Measurements from ENCODE around the gene CDH13. TPM values are rescaled to one million over a fixed set of nuclear protein-coding genes. Genes with fewer than 3 reads are reported as not detected.
"Not testable (repeated sequence)": the region's sequence is repeated elsewhere in the genome, so short reads cannot be mapped to it uniquely, and the experiment has no call there.

Gene CDH13
- total RNA-seq, 1 experiment from 2014 or later, result 0.56 TPM

GRCh38 chr16:82900559-82900958 is 273.8 kb downstream of the CDH13 start:
- no peaks in the 10 kb centered on the region for H4K20me1 ChIP-seq (ENCODE audit: insufficient read depth, low read depth, low read length)
- no peaks in the 10 kb centered on the region for H3K79me2 ChIP-seq (ENCODE audit: low read length)
- no peaks in the 10 kb centered on the region for H3K4me1 ChIP-seq (ENCODE audit: low read length)
- no peak overlapping the region for H3K9ac ChIP-seq (ENCODE audit: low read length)
- H2AFZ ChIP-seq (ENCODE audit: low read length), result no peak overlapping the region
- no peak overlapping the region for H3K4me3 ChIP-seq (ENCODE audit: low read length)
- no peaks in the 10 kb centered on the region for H3K27me3 ChIP-seq (ENCODE audit: low read length)
- no peaks in the 10 kb centered on the region for H3K9me3 ChIP-seq (ENCODE audit: low read length)
- no peaks in the 10 kb centered on the region for H3K36me3 ChIP-seq (ENCODE audit: insufficient read depth, low read length)
- no peak overlapping the region for H3K27ac ChIP-seq (ENCODE audit: low read length)
- H3K9me2 ChIP-seq (replicated peaks; ENCODE audit: insufficient read depth, low read length), result no peaks in the 10 kb centered on the region
- no peak overlapping the region for H3K4me2 ChIP-seq (ENCODE audit: low read depth, low read length, poor library complexity, severe bottlenecking)
- no peak for DNase-seq

DNA sequence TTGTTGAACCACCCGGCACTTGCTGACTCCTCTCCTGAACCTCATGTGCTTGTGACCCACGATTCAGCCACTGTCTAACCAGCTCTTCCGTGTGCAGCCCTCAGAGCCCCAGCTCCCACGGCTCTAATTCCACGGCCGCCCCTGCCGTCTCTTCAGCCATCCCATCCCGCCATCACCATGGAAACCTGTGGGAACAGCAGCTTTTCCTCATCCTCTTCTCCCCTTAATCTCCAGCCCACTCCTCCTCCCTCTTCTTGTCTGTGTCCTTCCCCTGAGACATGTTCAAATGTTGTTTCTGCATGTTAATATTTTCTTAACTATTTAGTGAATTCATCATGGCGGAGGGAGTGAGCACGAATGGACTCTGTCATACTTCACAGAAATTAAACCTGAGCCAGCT is 285.2 kb downstream of the CDH13 start:
- no peaks in the 10 kb centered on the region for H3K9me2 ChIP-seq (replicated peaks; ENCODE audit: insufficient read depth, low read length)
- H3K27me3 ChIP-seq (ENCODE audit: low read length), result no peaks in the 10 kb centered on the region
- no peak overlapping the region for H3K4me3 ChIP-seq (ENCODE audit: low read length)
- H3K27ac ChIP-seq (ENCODE audit: low read length), result no peak overlapping the region
- H3K9ac ChIP-seq (ENCODE audit: low read length), result no peak overlapping the region
- no peak for DNase-seq
- no peaks in the 10 kb centered on the region for H3K9me3 ChIP-seq (ENCODE audit: low read length)
- H3K4me1 ChIP-seq (ENCODE audit: low read length), result peaks cover 7% of the 10 kb centered on the region
- no peaks in the 10 kb centered on the region for H3K36me3 ChIP-seq (ENCODE audit: insufficient read depth, low read length)
- no peak overlapping the region for H2AFZ ChIP-seq (ENCODE audit: low read length)
- H3K79me2 ChIP-seq (ENCODE audit: low read length), result no peaks in the 10 kb centered on the region
- H4K20me1 ChIP-seq (ENCODE audit: insufficient read depth, low read depth, low read length), result no peaks in the 10 kb centered on the region
- H3K4me2 ChIP-seq (ENCODE audit: low read depth, low read length, poor library complexity, severe bottlenecking), result no peak overlapping the region

- no peak overlapping the region for H3K9ac ChIP-seq (ENCODE audit: low read length)
- H3K79me2 ChIP-seq (ENCODE audit: low read length), result no peaks in the 10 kb centered on the region
- no peak overlapping the region for H3K27ac ChIP-seq (ENCODE audit: low read length)
- no peak overlapping the region for H2AFZ ChIP-seq (ENCODE audit: low read length)
- H3K9me2 ChIP-seq (replicated peaks; ENCODE audit: insufficient read depth, low read length), result no peaks in the 10 kb centered on the region
- no peaks in the 10 kb centered on the region for H3K9me3 ChIP-seq (ENCODE audit: low read length)
- no peaks in the 10 kb centered on the region for H4K20me1 ChIP-seq (ENCODE audit: insufficient read depth, low read depth, low read length)
- no peaks in the 10 kb centered on the region for H3K27me3 ChIP-seq (ENCODE audit: low read length)
- no peaks in the 10 kb centered on the region for H3K36me3 ChIP-seq (ENCODE audit: insufficient read depth, low read length)
- no peak overlapping the region for H3K4me2 ChIP-seq (ENCODE audit: low read depth, low read length, poor library complexity, severe bottlenecking)
- DNase-seq, result no peak
- H3K4me1 ChIP-seq (ENCODE audit: low read length), result peaks cover 7% of the 10 kb centered on the region
- no peak overlapping the region for H3K4me3 ChIP-seq (ENCODE audit: low read length)
These were observed 288.5 kb downstream of the CDH13 start for GRCh38 chr16:82915139-82915824.

DNA sequence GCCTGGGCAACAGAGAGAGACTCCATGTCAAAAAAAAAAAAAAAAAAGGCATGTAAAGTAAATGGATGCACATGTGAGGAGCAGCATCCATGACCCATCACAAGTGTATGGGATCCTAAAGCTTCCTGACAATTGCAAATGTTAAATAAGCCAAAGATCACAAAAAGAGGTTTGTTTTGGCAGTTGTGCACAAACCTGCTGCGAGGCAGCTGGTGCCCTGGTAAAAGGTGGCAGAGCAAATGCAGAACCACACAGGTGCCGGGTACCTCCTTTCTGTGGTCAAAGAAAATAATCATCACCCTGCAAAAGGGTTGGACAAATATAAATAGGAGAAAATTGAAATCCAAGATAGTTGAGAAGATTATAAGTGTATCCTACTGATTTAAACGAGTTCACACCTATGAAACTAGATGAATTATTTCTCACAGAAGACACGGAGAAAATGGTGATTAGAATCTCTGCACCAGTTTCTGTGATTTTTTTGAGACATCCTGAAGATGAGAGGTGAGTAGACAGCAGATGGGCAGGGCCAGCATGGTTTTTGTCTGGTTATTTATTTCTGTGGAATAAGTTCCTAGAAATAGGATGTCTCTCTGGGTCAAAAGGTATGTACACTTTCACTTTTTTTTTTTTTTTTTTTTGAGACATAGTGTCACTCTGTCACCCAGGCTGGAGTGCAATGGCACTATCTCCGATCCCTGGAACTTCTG is 291.3 kb downstream of the CDH13 start:
- Histone ChIP-seq H3K9ac (ENCODE audit: low read length) (no peak overlapping the region), H3K36me3 (ENCODE audit: insufficient read depth, low read length) (no peaks in the 10 kb centered on the region; the same call in 1 of the 2 replicates), H2AFZ (ENCODE audit: low read length) (no peak overlapping the region), H3K79me2 (ENCODE audit: low read length) (no peaks in the 10 kb centered on the region), H3K4me1 (ENCODE audit: low read length) (peaks cover 8% of the 10 kb centered on the region), H4K20me1 (ENCODE audit: insufficient read depth, low read depth, low read length) (no peaks in the 10 kb centered on the region), H3K27me3 (ENCODE audit: low read length) (no peaks in the 10 kb centered on the region), H3K27ac (ENCODE audit: low read length) (no peak overlapping the region), H3K4me2 (ENCODE audit: low read depth, low read length, poor library complexity, severe bottlenecking) (no peak overlapping the region), H3K4me3 (ENCODE audit: low read length) (no peak overlapping the region), H3K9me2 (replicated peaks; ENCODE audit: insufficient read depth, low read length) (no peaks in the 10 kb centered on the region), H3K9me3 (ENCODE audit: low read length) (peaks cover 8% of the 10 kb centered on the region)
- DNase-seq, result no peak

DNA sequence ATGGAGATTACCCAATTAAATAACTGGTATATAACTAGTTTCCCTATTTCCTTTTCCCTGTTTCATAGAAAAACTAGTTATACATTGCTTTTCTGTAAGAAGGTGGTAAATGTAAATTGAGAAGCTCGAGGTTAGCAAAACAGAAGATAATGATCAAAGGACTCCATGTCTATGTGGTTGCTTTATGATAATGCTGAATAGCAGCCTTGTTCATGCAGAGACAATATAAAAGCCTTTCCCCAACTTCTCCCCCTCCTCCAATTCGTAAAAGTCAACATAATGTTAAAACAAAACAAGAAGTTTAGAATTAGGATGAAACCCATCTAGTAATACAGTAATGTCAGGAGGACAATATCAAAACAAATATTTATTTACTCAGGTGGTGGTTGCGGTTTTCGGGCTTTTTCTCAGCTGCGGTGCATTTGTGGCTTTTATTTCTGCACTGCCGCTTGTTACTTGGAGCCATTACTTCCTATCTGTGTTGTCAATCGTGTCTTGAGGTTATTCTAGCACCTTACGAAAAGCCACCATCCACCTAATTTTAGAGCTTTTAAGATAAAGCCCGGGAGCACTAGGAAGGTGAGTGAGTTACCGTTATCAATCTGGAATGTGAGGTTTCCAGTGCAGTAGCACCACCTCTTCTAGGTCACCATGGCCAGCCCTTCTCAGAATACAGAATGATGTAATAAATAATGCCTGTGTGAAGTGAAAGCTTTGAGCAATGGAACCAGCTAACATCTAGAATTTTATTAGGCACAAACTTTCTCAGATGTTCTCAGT is 297.5 kb downstream of the CDH13 start:
- peaks cover 8% of the 10 kb centered on the region for H3K9me3 ChIP-seq (ENCODE audit: low read length)
- no peaks in the 10 kb centered on the region; the same call in 1 of the 2 replicates for H3K36me3 ChIP-seq (ENCODE audit: insufficient read depth, low read length)
- no peak overlapping the region for H3K27ac ChIP-seq (ENCODE audit: low read length)
- no peaks in the 10 kb centered on the region for H3K27me3 ChIP-seq (ENCODE audit: low read length)
- no peaks in the 10 kb centered on the region for H3K79me2 ChIP-seq (ENCODE audit: low read length)
- peaks cover 10% of the 10 kb centered on the region for H3K4me1 ChIP-seq (ENCODE audit: low read length)
- H3K9ac ChIP-seq (ENCODE audit: low read length), result no peak overlapping the region
- no peak overlapping the region for H3K4me2 ChIP-seq (ENCODE audit: low read depth, low read length, poor library complexity, severe bottlenecking)
- no peaks in the 10 kb centered on the region for H3K9me2 ChIP-seq (replicated peaks; ENCODE audit: insufficient read depth, low read length)
- H3K4me3 ChIP-seq (ENCODE audit: low read length), result no peak overlapping the region
- DNase-seq, result no peak
- H4K20me1 ChIP-seq (ENCODE audit: insufficient read depth, low read depth, low read length), result no peaks in the 10 kb centered on the region
- no peak overlapping the region for H2AFZ ChIP-seq (ENCODE audit: low read length)

- no peak overlapping the region for H3K27ac ChIP-seq (ENCODE audit: low read length)
- H3K36me3 ChIP-seq (ENCODE audit: insufficient read depth, low read length), result no peaks in the 10 kb centered on the region
- H3K27me3 ChIP-seq (ENCODE audit: low read length), result no peaks in the 10 kb centered on the region
- no peaks in the 10 kb centered on the region for H3K9me2 ChIP-seq (replicated peaks; ENCODE audit: insufficient read depth, low read length)
- H3K4me3 ChIP-seq (ENCODE audit: low read length), result no peak overlapping the region
- DNase-seq, result no peak
- no peaks in the 10 kb centered on the region for H3K79me2 ChIP-seq (ENCODE audit: low read length)
- no peak overlapping the region for H3K9ac ChIP-seq (ENCODE audit: low read length)
- H3K9me3 ChIP-seq (ENCODE audit: low read length), result no peaks in the 10 kb centered on the region
- no peaks in the 10 kb centered on the region for H4K20me1 ChIP-seq (ENCODE audit: insufficient read depth, low read depth, low read length)
- no peak overlapping the region for H3K4me2 ChIP-seq (ENCODE audit: low read depth, low read length, poor library complexity, severe bottlenecking)
- peaks cover 19% of the 10 kb centered on the region for H3K4me1 ChIP-seq (ENCODE audit: low read length)
- no peak overlapping the region for H2AFZ ChIP-seq (ENCODE audit: low read length)
These were observed 299.7 kb downstream of the CDH13 start for GRCh38 chr16:82926500-82926899.

DNA sequence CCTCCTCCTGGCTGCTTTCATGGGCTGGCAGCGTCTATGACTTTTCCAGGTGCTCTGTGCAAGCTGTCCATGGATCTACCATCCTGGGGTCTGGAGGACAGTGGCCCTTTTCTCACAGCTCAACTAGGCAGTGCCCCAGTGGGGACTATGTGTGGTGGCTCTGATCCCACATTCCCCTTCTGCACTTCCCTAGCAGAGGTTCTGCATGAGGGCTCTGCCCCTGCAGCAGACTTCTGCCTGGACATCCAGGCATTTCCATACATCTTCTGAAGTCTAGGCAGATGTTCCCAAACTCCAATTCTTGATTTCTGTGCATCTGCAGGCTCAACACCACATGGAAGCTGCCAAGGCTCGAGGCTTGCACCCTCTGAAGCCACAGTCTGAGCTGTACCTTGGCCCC is 307.2 kb downstream of the CDH13 start:
- not testable (repeated sequence) for H3K27me3 ChIP-seq (ENCODE audit: low read length); H2AFZ ChIP-seq (ENCODE audit: low read length); H3K4me2 ChIP-seq (ENCODE audit: low read depth, low read length, poor library complexity, severe bottlenecking); H3K79me2 ChIP-seq (ENCODE audit: low read length); H3K9me2 ChIP-seq (replicated peaks; ENCODE audit: insufficient read depth, low read length); H3K27ac ChIP-seq (ENCODE audit: low read length); DNase-seq; H3K36me3 ChIP-seq (ENCODE audit: insufficient read depth, low read length); H3K9ac ChIP-seq (ENCODE audit: low read length); H4K20me1 ChIP-seq (ENCODE audit: insufficient read depth, low read depth, low read length); H3K4me3 ChIP-seq (ENCODE audit: low read length)
- H3K9me3 ChIP-seq (ENCODE audit: low read length), result peaks cover 30% of the 10 kb centered on the region; the same call in 1 of the 2 replicates
- peaks cover 34% of the 10 kb centered on the region for H3K4me1 ChIP-seq (ENCODE audit: low read length)

DNA sequence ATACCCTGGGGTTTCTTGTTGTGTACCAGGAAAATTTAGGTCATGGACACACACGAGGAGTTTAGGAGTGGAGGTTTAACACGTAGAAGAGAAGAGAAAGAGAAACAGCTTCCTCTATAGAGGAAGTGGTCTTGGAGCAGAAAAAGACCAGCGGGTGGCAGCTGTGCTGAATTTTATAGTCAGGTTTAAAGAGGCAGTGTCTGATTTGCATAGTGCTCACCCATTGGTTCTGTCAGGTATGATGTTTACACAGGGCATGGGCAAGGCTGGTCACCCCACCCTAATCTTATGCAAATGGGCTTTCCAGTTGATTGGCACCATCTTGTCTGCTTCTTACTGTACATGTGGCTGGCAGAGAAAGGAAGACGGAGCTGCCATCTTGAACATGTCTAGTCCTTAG is 309.0 kb downstream of the CDH13 start:
- Histone ChIP-seq H3K9me3 (ENCODE audit: low read length) (peaks cover 30% of the 10 kb centered on the region; the same call in 1 of the 2 replicates), H3K4me1 (ENCODE audit: low read length) (peaks cover 30% of the 10 kb centered on the region), H4K20me1 (ENCODE audit: insufficient read depth, low read depth, low read length) (no peaks in the 10 kb centered on the region), H3K27ac (ENCODE audit: low read length) (peak overlapping the region; percentile 75), H3K9me2 (replicated peaks; ENCODE audit: insufficient read depth, low read length) (no peaks in the 10 kb centered on the region), H3K36me3 (ENCODE audit: insufficient read depth, low read length) (peaks cover 6% of the 10 kb centered on the region), H2AFZ (ENCODE audit: low read length) (peak overlapping the region; percentile 17; the same call in 1 of the 2 replicates), H3K9ac (ENCODE audit: low read length) (no peak overlapping the region), H3K27me3 (ENCODE audit: low read length) (no peaks in the 10 kb centered on the region), H3K79me2 (ENCODE audit: low read length) (no peaks in the 10 kb centered on the region), H3K4me3 (ENCODE audit: low read length) (peak overlapping the region; percentile 29; the same call in 1 of the 2 replicates), H3K4me2 (ENCODE audit: low read depth, low read length, poor library complexity, severe bottlenecking) (no peak overlapping the region)
- DNase-seq, result peak; percentile 78
